C4-2B (cell line): ENCODE measurements around the gene GALNT17.

Experiments
- CTCF ChIP-seq: fragments of 450-650 bp; conservative IDR thresholded peaks from 2 replicates; pipeline ENCODE4 v1.5.1; 2017; ENCODE audit warnings: mild to moderate bottlenecking
- ZFX ChIP-seq: fragments of 450-650 bp; IDR thresholded peaks from 2 replicates; pipeline ENCODE4 v1.6.1; 2017

- TF ChIP-seq CTCF (no peak), ZFX (no peak)
Measured at GRCh38 chr7:71477441-71477840, 345.5 kb downstream of the GALNT17 start.
